Pons (tissue), 1 donor: ENCODE data around the gene SMNDC1.

Experiments
- DNase-seq: peaks from one replicate; pipeline ENCODE4 v3.0.0-alpha.2; 2016; ENCODE audit warnings: low spot score

The SMNDC1 gene

GRCh38 chr10:110327262-110327914, 22.7 kb upstream of the SMNDC1 start:
- no peak for DNase-seq

- no peak for DNase-seq
Observed at GRCh38 chr10:110326351-110327032, 21.8 kb upstream of the SMNDC1 start.

GRCh38 chr10:110324805-110325280, 20.1 kb upstream of the SMNDC1 start:
- DNase-seq: no peak

GRCh38 chr10:110324201-110324804, 19.6 kb upstream of the SMNDC1 start:
- DNase-seq: no peak

GRCh38 chr10:110323503-110323902, 18.8 kb upstream of the SMNDC1 start:
- no peak for DNase-seq

GRCh38 chr10:110321869-110322620, 17.3 kb upstream of the SMNDC1 start:
- no peak for DNase-seq

- DNase-seq: no peak
Observed at GRCh38 chr10:110317866-110318850, 13.4 kb upstream of the SMNDC1 start.

GRCh38 chr10:110313674-110314073, 9.0 kb upstream of the SMNDC1 start:
- no peak for DNase-seq

- no peak for DNase-seq
Observed at GRCh38 chr10:110312206-110312605, 7.5 kb upstream of the SMNDC1 start.

- peak; percentile 62 for DNase-seq
Observed at GRCh38 chr10:110311357-110311949, 6.7 kb upstream of the SMNDC1 start.

GRCh38 chr10:110310741-110311140, 6.0 kb upstream of the SMNDC1 start:
- DNase-seq: no peak

- DNase-seq: no peak
Observed at GRCh38 chr10:110307805-110308204, 3.1 kb upstream of the SMNDC1 start.

- no peak for DNase-seq
Observed at GRCh38 chr10:110306452-110306768, 1.7 kb upstream of the SMNDC1 start.

- DNase-seq: peak; percentile 80
Observed at GRCh38 chr10:110305767-110306451, 1.2 kb upstream of the SMNDC1 start.

GRCh38 chr10:110304394-110304779, 333 bp downstream of the SMNDC1 start:
- no peak for DNase-seq

GRCh38 chr10:110303681-110304080, 1.0 kb downstream of the SMNDC1 start:
- DNase-seq: no peak

- no peak for DNase-seq
Observed at GRCh38 chr10:110300486-110300986, 4.2 kb downstream of the SMNDC1 start.

- DNase-seq: no peak
Observed at GRCh38 chr10:110296966-110297365, 7.8 kb downstream of the SMNDC1 start.

GRCh38 chr10:110286841-110287240, 17.9 kb downstream of the SMNDC1 start:
- no peak for DNase-seq

GRCh38 chr10:110285501-110285900, 19.2 kb downstream of the SMNDC1 start:
- DNase-seq: no peak
